HK-2 (cell line): ENCODE results near the gene CDCA4.
A peak's percentile ranks its signal among the peaks of the same experiment; 100 is the strongest.
"Not testable (repeated sequence)": the region's sequence is repeated elsewhere in the genome, so short reads cannot be mapped to it uniquely, and the experiment has no call there.

Experiments
- DNase-seq: peaks from one replicate; pipeline ENCODE4 v3.0.0-alpha.2; 2018; ENCODE audit not compliant: unreplicated experiment

Gene CDCA4

DNA sequence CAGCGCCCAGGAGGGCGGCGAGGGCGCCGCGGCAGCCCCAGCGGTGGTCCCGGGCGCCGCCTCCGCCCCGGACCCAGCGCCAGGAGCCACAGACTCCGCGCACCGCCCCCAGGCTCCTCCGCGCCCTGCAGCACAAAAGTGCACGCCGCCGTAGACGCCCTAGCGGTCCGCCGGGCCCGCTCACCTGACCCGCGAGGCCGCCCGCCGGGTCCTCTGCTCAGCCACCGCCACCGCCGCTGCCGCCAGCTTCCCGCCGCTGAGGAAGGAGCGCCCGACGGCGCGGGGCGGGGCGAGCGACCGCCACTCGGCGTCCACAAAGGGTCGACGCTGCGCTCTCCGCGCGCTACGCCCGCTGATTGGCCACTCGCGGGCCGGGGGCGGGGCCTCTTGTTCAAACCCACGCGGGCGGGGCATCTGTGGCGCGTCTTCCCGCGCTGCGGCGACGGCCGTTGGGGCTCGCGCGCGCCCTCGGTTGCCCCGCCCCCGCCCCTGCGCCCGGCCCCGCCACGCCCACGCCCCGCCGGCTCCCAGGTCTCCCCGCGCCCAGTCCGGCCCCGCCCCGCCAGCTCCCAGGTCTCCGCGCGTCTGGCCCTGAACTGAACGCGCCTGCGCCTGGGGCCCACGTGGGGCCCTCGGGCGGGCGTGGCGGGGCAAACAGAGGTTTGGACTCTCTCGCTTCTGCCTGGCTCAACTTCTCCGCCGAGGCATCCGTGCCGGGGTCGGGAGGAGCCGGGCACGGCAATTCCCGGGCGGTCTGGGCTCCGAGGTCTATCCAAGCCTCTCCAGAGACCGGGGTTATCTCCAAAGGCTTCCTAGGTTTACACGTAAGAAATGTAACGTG lies at the start of gene CDCA4:
Gene CDCA4 (minus strand): TSS at position 269 of the 841 bp plus-strand sequence. CDS start 9,154 bp downstream, outside the sequence.
- DNase-seq, result peak; percentile 97

- peak; percentile 85 for DNase-seq
Measured at GRCh38 chr14:105069871-105070759, 49.2 kb upstream of the CDCA4 start.

- DNase-seq, result no peak
Measured at GRCh38 chr14:105069522-105069870, 48.6 kb upstream of the CDCA4 start.

- DNase-seq, result no peak
Measured at GRCh38 chr14:105068818-105069217, 47.9 kb upstream of the CDCA4 start.

GRCh38 chr14:105067969-105068301 lies 47.1 kb upstream of the CDCA4 start:
- no peak for DNase-seq

- peak; percentile 59 for DNase-seq
Measured at GRCh38 chr14:105067140-105067968, 46.5 kb upstream of the CDCA4 start.

- no peak for DNase-seq
Measured at GRCh38 chr14:105066240-105067071, 45.6 kb upstream of the CDCA4 start.

DNA sequence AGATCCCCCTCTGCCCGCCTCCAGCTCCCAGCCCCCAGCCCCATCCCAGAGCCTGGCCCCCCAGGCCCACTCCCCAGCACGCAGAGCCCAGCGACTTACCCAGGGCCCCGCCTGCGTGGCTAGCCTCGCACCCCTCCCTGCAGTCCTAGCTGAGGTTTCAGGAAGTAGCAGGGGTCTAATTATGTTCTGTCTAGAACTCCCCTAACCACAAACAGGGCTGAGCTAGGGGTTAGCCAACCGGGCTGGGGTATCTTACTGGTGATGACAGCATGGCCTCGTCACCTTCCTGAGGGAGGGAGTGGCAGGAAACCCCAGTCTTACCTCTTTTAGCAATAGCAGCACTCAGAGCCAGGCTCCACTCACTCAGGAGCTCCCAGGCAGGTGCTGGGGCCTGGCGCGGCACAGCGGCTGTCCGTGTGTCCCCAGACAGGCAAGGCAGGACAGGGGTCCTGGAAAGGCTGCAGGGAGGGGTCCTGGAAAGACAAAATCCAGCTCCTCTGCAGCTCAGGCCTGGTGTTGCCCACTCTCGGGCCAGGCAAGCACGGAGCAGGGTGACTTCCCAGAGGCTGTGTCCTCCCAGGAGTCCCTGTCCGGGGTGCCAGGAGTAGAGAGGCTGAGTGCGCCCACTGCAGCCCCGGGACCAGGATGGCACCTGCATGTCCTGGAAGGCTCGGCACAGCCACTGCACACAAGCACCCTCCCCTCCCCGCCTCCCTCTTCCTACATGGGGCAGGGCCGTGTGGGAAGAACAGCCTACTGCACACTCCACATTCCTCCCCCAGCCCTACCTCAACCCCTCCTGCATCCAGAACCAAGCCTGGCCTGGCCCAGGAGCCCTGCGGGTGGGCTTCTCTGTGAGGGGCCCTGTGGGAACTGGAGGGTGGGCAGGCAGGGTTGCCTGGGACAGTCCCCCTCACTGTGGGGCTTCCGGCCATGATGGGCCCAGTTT lies 44.7 kb upstream of the CDCA4 start, which contains the start of gene GPR132:
Gene GPR132 (minus strand): TSS at position 151 of the 949 bp plus-strand sequence. CDS start 10,010 bp downstream, outside the sequence.
- peak; percentile 75 for DNase-seq

DNA sequence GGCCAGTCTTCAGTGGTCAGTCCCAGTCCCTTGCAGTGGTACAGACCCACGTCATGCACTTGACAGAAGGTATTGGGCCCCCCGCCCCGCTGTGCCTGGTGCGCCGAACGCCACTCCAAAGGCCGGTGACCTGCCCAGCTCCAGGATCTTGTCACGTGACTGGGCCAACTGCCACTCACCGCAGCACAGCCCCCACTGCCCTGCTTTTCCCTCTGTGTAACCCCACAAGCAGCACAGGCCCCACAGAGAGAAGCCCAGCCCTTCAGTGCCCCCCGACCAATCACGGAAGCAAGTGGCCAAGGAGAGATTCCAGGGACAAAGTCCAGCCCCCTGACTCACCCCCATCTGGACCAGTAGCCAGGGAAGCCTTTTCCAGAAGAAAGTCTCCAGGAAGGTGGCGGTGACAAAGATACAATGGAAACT lies 43.8 kb upstream of the CDCA4 start:
- DNase-seq, result peak; percentile 87

GRCh38 chr14:105064001-105064400 lies 43.1 kb upstream of the CDCA4 start:
- DNase-seq, result no peak

DNA sequence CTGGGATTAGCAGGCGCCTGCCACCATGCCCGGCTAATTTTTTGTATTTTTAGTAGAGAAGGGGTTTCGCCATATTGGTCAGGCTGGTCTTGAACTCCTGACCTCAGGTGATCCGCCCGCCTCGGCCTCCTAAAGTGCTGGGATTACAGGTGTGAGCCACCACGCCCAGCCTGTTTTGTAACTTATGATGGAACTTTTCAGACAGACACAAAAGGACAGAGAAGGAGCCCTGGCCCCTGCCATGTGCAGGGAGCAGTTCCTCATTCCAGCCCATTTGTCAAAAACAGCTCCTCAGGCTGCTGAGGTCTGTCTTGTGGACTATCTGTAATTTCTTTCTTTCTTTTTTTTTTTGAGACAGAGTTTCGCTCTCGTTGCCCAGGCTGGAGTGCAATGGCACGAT lies 42.6 kb upstream of the CDCA4 start:
- not testable (repeated sequence) for DNase-seq

DNA sequence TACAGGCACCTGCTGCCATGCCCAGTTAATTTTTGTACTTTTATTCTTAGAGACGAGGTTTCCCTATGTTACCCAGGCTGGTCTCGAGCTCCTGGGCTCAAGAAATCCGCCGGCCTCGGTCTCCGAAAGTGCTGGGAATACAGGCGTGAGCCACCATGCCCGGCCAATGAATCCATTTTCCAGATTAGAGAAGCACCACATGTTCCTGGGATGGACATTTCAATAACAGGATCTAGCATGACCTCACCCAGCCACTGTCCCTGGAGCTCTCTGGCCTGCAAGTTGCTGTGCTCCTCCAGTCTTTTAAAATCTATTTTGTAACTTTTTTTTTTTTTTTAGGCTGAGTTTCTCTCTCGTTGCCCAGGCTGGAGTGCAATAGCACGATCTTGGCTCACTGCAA lies 42.2 kb upstream of the CDCA4 start:
- DNase-seq, result no peak

DNA sequence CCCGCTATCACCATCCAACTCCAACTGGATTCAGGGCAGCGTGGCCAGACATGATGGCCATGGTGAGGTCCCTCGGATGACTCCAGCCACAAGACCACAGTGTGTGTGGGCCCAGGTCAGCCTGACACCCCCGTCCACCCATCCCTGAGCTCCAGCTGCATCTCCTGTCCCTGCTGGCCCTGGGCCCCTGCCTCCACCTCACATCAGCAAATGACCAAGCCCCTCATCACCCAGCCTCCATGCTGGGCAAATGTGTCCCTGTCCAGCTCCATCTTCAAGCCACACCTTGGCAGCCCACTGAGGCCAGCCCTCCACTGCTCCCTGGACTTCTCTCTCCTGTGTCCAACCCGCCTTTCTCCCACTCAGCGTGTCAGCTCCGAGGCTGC lies 41.2 kb upstream of the CDCA4 start:
- no peak for DNase-seq

- no peak for DNase-seq
Measured at GRCh38 chr14:105061428-105062047, 40.7 kb upstream of the CDCA4 start.

GRCh38 chr14:105060751-105061427 lies 40.0 kb upstream of the CDCA4 start:
- no peak for DNase-seq

DNA sequence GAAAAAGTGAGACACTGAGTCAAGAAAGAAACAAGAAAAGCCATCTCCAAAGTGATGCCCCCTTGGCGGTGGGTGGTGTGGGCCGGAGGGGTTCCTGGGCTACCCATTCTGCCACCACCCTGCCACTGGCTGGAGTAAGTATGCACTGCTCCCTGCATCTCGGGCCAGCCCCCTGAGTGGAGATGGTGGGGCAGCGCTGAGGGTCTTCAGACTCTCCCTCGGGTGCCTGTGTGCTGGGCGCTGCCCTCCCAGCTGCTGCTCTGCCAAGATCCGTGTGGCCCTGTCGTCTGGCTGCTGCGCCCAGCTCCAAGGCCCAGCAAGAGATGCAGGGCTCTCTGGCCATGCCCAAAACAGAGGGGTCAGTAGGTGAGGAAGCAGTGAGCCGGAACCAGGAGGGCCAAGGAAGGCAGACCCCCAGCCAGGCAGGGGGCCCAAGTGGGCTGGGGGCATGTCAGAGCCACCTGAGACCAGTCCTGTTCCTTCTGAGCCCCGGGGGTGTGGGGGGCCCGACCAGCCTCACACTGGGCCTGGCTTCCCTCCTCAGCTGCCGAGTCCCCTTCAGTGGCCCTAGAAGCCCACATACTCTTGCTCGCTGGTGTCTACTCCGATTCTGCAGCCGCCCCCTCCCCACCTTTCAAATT lies 39.2 kb upstream of the CDCA4 start:
- no peak for DNase-seq

- DNase-seq, result no peak
Measured at GRCh38 chr14:105059035-105059924, 38.4 kb upstream of the CDCA4 start.
